Gastrocnemius medialis (tissue), 4 donors: Measurements from ENCODE around the gene TEX44.

Experiments
- POLR2A ChIP-seq, 2 donors: fragments of 450-650 bp; IDR thresholded peaks; one replicate each; pipeline ENCODE4 v1.6.1; 2017; ENCODE audit warnings: antibody characterized with exemption in 2 of 2, mild to moderate bottlenecking in 2 of 2, moderate library complexity in 2 of 2
- TF ChIP-seq, protein P1 (sequence below), 5 experiments: fragments of 450-650 bp in 3 of 5; fragments of 200-600 bp in 2 of 5; sonication (generic) in 2 of 5; IDR thresholded peaks in 4 of 5; conservative IDR thresholded peaks in 1 of 5; 1 replicate in 4 of 5; 2 replicates in 1 of 5; pipeline ENCODE4 v1.5.1; 2016 to 2019; ENCODE audit warnings: antibody characterized with exemption in 5 of 5, mild to moderate bottlenecking in 3 of 5, moderate library complexity in 3 of 5

DNA sequence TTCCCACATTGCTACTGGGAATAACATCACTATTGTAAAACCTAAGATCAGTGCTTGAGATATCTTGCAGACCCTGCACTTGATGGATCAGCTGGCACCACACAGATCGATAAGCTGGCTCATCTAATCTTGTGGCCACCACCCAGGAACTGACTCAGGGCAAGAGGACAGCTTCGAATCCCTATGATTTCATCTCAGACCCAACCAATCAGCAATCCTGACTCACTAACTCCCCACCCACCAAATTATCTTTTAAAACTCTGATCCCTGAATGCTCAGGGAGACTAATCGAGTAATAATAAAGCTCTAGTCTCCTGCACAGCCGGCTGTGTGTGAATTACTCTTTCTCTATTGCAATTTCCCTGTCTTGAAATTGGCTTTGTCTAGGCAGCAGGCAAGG, 11.3 kb upstream of the TEX44 start:
- TF ChIP-seq, protein P1, sequence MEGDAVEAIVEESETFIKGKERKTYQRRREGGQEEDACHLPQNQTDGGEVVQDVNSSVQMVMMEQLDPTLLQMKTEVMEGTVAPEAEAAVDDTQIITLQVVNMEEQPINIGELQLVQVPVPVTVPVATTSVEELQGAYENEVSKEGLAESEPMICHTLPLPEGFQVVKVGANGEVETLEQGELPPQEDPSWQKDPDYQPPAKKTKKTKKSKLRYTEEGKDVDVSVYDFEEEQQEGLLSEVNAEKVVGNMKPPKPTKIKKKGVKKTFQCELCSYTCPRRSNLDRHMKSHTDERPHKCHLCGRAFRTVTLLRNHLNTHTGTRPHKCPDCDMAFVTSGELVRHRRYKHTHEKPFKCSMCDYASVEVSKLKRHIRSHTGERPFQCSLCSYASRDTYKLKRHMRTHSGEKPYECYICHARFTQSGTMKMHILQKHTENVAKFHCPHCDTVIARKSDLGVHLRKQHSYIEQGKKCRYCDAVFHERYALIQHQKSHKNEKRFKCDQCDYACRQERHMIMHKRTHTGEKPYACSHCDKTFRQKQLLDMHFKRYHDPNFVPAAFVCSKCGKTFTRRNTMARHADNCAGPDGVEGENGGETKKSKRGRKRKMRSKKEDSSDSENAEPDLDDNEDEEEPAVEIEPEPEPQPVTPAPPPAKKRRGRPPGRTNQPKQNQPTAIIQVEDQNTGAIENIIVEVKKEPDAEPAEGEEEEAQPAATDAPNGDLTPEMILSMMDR (IDR thresholded peaks at IDR 0.05 in 4 of 5, conservative IDR thresholded peaks at IDR 0.05 in 1 of 5), result no peak
- TF ChIP-seq POLR2A (IDR thresholded peaks at IDR 0.05), result no peak
